Prostate gland (tissue), 2 donors: ENCODE results near the gene HSPA1B. TPM values are rescaled to one million over a fixed set of nuclear protein-coding genes. Genes with fewer than 3 reads are reported as not detected.

ENCODE experiments used
- DNase-seq: peaks from one replicate; pipeline ENCODE4 v3.0.0-alpha.2; 2019; ENCODE audit warnings: low spot score
- H3K27ac ChIP-seq, 2 donors: fragments of 200-600 bp; sonication (generic); 2 replicates each; pipeline ENCODE4 v1.5.1; 2017 to 2019
- H3K27me3 ChIP-seq: fragments of 200-600 bp; sonication (generic); replicated peaks from 2 replicates; pipeline ENCODE4 v1.5.1; 2019; ENCODE audit not compliant: insufficient read depth
- H3K36me3 ChIP-seq, 2 donors: fragments of 200-600 bp; sonication (generic); 1 replicate in 1 of 2; 2 replicates in 1 of 2; pipeline versions ENCODE4 v1.5.1 to v1.8.1; 2017 to 2019
- H3K4me1 ChIP-seq: fragments of 200-600 bp; sonication (generic); replicated peaks from 2 replicates; pipeline ENCODE4 v1.5.1; 2019
- H3K4me3 ChIP-seq, 2 donors: fragments of 200-600 bp; sonication (generic); 2 replicates each; pipeline ENCODE4 v1.5.1; 2017 to 2019
- H3K9me3 ChIP-seq: fragments of 200-600 bp; sonication (generic); 2 replicates; pipeline ENCODE4 v1.5.1; 2017
- CTCF ChIP-seq, 4 experiments: fragments of 200-600 bp in 2 of 4; fragments of 450-650 bp in 2 of 4; sonication (generic) in 2 of 4; IDR thresholded peaks; 1 replicate in 3 of 4; 2 replicates in 1 of 4; pipeline ENCODE4 v1.5.1; 2016 to 2019; ENCODE audit warnings: antibody characterized with exemption in 4 of 4, mild to moderate bottlenecking in 2 of 4, moderate library complexity in 2 of 4
- POLR2A ChIP-seq: fragments of 450-650 bp; IDR thresholded peaks from one replicate; pipeline ENCODE4 v1.6.1; 2016; ENCODE audit warnings: antibody characterized with exemption, mild to moderate bottlenecking
- POLR2AphosphoS5 ChIP-seq: sonication (generic); formaldehyde crosslinking; IDR thresholded peaks from one replicate; pipeline ENCODE4 v1.6.1; 2017; ENCODE audit warnings: antibody characterized with exemption
- WGBS: methylation state at CpG from one replicate; pipeline ENCODE4 v1.1.5; 2018; 5-methylcytosine and 5-hydroxymethylcytosine counted together
- intact Hi-C: fragments of 100-400 bp; cut with DNase I; formaldehyde crosslinking; loops from one replicate; pipeline ENCODE4 v1.14.2; 2022
- total RNA-seq, 2 donors: library from RNA; depleted of rRNA; stranded (reverse); fragments of >200 nt; gene quantifications; one replicate each; pipeline ENCODE4 v1.1.0, GENCODE V29; 2016

HSPA1B gene
- total RNA-seq, 2 donors from 2014 or later = 331 to 360 TPM

- no peak for TF ChIP-seq CTCF (IDR thresholded peaks at IDR 0.05)
- no peak for TF ChIP-seq POLR2AphosphoS5
- no peak for TF ChIP-seq POLR2A
- Histone ChIP-seq H3K27ac (peak overlapping the region; percentile 89 to 97), H3K4me1 (peaks cover 3% of the 10 kb centered on the region), H3K27me3 (no peaks in the 10 kb centered on the region), H3K36me3 (no peaks in the 10 kb centered on the region), H3K9me3 (no peaks in the 10 kb centered on the region), H3K4me3 (peak overlapping the region; percentile 92 to 96)
- WGBS = 6% methylated on average over 7 of the region's 7 CpGs
- no peak for DNase-seq
- intact Hi-C loops = no loop called here
Observed at GRCh38 chr6:31794294-31794865, 33.2 kb upstream of the HSPA1B start.

- Histone ChIP-seq H3K27ac (peak overlapping the region; percentile 89 to 97), H3K4me1 (peaks cover 3% of the 10 kb centered on the region), H3K36me3 (no peaks in the 10 kb centered on the region), H3K4me3 (peak overlapping the region; percentile 92 to 96), H3K27me3 (no peaks in the 10 kb centered on the region), H3K9me3 (no peaks in the 10 kb centered on the region)
- WGBS = 1% methylated on average over 44 of the region's 44 CpGs
- DNase-seq = peak; percentile 24
- intact Hi-C loops = no loop called here
- TF ChIP-seq POLR2AphosphoS5 = no peak
- TF ChIP-seq POLR2A = no peak
- no peak for TF ChIP-seq CTCF (IDR thresholded peaks at IDR 0.05)
Observed at GRCh38 chr6:31794866-31795615, 32.5 kb upstream of the HSPA1B start.

GRCh38 chr6:31795616-31796298 lies 31.8 kb upstream of the HSPA1B start, which contains the start of gene VARS1:
VARS1 (minus strand) TSS chr6:31795752; CDS start chr6:31795217, 535 bp downstream.
- TF ChIP-seq POLR2A (peak; percentile 51), POLR2AphosphoS5 (peak; percentile 84), CTCF (IDR thresholded peaks at IDR 0.05) (peak; percentile 75 to 98 (median 88))
- Histone ChIP-seq H3K9me3 (no peaks in the 10 kb centered on the region), H3K27ac (peak within 1 kb of the TSS; percentile 89 to 97), H3K27me3 (no peaks in the 10 kb centered on the region), H3K36me3 (no peaks in the 10 kb centered on the region), H3K4me3 (peak within 1 kb of the TSS; percentile 92 to 96), H3K4me1 (peaks cover 3% of the 10 kb centered on the region)
- peak; percentile 84 for DNase-seq
- 2% methylated on average over 36 of the region's 75 CpGs for WGBS
- intact Hi-C loops = no loop called here

- H3K4me1 ChIP-seq = peaks cover 3% of the 10 kb centered on the region
- 73% methylated on average over 2 of the region's 2 CpGs for WGBS
- H3K4me3 ChIP-seq = no peak overlapping the region
- H3K9me3 ChIP-seq = no peaks in the 10 kb centered on the region
- TF ChIP-seq CTCF (IDR thresholded peaks at IDR 0.05) (no peak), POLR2A (no peak), POLR2AphosphoS5 (no peak)
- H3K27me3 ChIP-seq = no peaks in the 10 kb centered on the region
- no peaks in the 10 kb centered on the region for H3K36me3 ChIP-seq
- DNase-seq = no peak
- peak overlapping the region in 1 of 2 donors; percentile 97 for H3K27ac ChIP-seq
- intact Hi-C loops = no loop called here
Observed at GRCh38 chr6:31796993-31797385, 30.5 kb upstream of the HSPA1B start.
